Liver (tissue), 9 donors: ENCODE results near the gene PRR5L. TPM values are rescaled to one million over a fixed set of nuclear protein-coding genes. Genes with fewer than 3 reads are reported as not detected.

Experiments
- DNase-seq: peaks from one replicate; pipeline ENCODE4 v3.0.0-alpha.2; 2017; ENCODE audit warnings: low spot score
- H3K27ac ChIP-seq, 2 donors: one replicate each; pipeline ENCODE4 v1.7.0; 2013; ENCODE audit warnings: inconsistent platforms in 2 of 2, low read length in 2 of 2, control low read depth in 1 of 2, low read depth in 1 of 2, mild to moderate bottlenecking in 1 of 2
- H3K27me3 ChIP-seq, 4 donors: one replicate each; pipeline versions ENCODE4 v1.6.1 to v1.7.0; 2013; ENCODE audit warnings: low read length in 3 of 4, inconsistent platforms in 1 of 4, mild to moderate bottlenecking in 1 of 4, moderate library complexity in 1 of 4; ENCODE audit not compliant: control insufficient read depth in 4 of 4, insufficient read depth in 4 of 4
- H3K36me3 ChIP-seq, 4 donors: one replicate each; pipeline versions ENCODE4 v1.6.1 to v1.7.0; 2013; ENCODE audit warnings: low read length in 3 of 4, mild to moderate bottlenecking in 3 of 4, low read depth in 1 of 4, moderate library complexity in 1 of 4; ENCODE audit not compliant: control insufficient read depth in 4 of 4, insufficient read depth in 3 of 4
- H3K4me1 ChIP-seq, 4 donors: one replicate each; pipeline versions ENCODE4 v1.6.1 to v1.7.0; 2013; ENCODE audit warnings: low read length in 3 of 4, mild to moderate bottlenecking in 3 of 4, moderate library complexity in 1 of 4; ENCODE audit not compliant: control insufficient read depth in 4 of 4, insufficient read depth in 4 of 4
- H3K4me3 ChIP-seq, 3 donors: one replicate each; pipeline versions ENCODE4 v1.6.1 to v1.7.0; 2013; ENCODE audit warnings: low read length in 3 of 3, control low read depth in 1 of 3, low read depth in 1 of 3, mild to moderate bottlenecking in 1 of 3
- H3K9ac ChIP-seq, 2 donors: one replicate each; pipeline ENCODE4 v1.7.0; 2013; ENCODE audit warnings: low read length in 2 of 2, mild to moderate bottlenecking in 2 of 2, moderate library complexity in 2 of 2, control low read depth in 1 of 2, low read depth in 1 of 2
- H3K9me3 ChIP-seq, 4 donors: one replicate each; pipeline versions ENCODE4 v1.6.1 to v1.7.0; 2013; ENCODE audit warnings: low read length in 3 of 4; ENCODE audit not compliant: control insufficient read depth in 4 of 4
- ATF3 ChIP-seq: IDR thresholded peaks from 2 replicates; pipeline ENCODE4 v1.6.1; 2016; ENCODE audit warnings: antibody characterized with exemption
- CTCF ChIP-seq: fragments of 150-350 bp; IDR thresholded peaks from 2 replicates; pipeline ENCODE4 v1.5.1; 2017; ENCODE audit warnings: improper control_type of control experiment, low read depth, low read length; ENCODE audit not compliant: missing input control
- EGR1 ChIP-seq, 2 donors: IDR thresholded peaks; 2 replicates each; pipeline ENCODE4 v1.6.1; 2016 to 2018; ENCODE audit warnings: antibody characterized with exemption in 2 of 2, low read depth in 2 of 2
- FOXA1 ChIP-seq: IDR thresholded peaks from 2 replicates; pipeline ENCODE4 v1.6.1; 2016; ENCODE audit warnings: antibody characterized with exemption
- FOXA2 ChIP-seq: IDR thresholded peaks from 2 replicates; pipeline ENCODE4 v1.6.1; 2016; ENCODE audit warnings: antibody characterized with exemption
- GABPA ChIP-seq, 2 donors: IDR thresholded peaks in 1 of 2; conservative IDR thresholded peaks in 1 of 2; 2 replicates each; pipeline ENCODE4 v1.6.1; 2016; ENCODE audit warnings: antibody characterized with exemption in 2 of 2, mild to moderate bottlenecking in 1 of 2, moderate library complexity in 1 of 2
- JUND ChIP-seq, 2 donors: IDR thresholded peaks; 2 replicates each; pipeline ENCODE4 v1.6.1; 2016; ENCODE audit warnings: antibody characterized with exemption in 2 of 2
- MAX ChIP-seq: IDR thresholded peaks from 2 replicates; pipeline ENCODE4 v1.6.1; 2016; ENCODE audit warnings: antibody characterized with exemption
- RAD21 ChIP-seq, 2 donors: IDR thresholded peaks; 2 replicates each; pipeline ENCODE4 v1.6.1; 2016; ENCODE audit warnings: antibody characterized with exemption in 2 of 2, mild to moderate bottlenecking in 2 of 2
- REST ChIP-seq: IDR thresholded peaks from 2 replicates; pipeline ENCODE4 v1.6.1; 2016; ENCODE audit warnings: antibody characterized with exemption, mild to moderate bottlenecking
- RXRA ChIP-seq, 2 donors: IDR thresholded peaks; 2 replicates each; pipeline ENCODE4 v1.6.1; 2017 to 2018; ENCODE audit warnings: antibody characterized with exemption in 2 of 2, mild to moderate bottlenecking in 1 of 2
- SP1 ChIP-seq: IDR thresholded peaks from 2 replicates; pipeline ENCODE4 v1.6.1; 2018; ENCODE audit warnings: antibody characterized with exemption, mild to moderate bottlenecking
- TAF1 ChIP-seq: conservative IDR thresholded peaks from 2 replicates; pipeline ENCODE4 v1.6.1; 2016; ENCODE audit warnings: antibody characterized with exemption, mild to moderate bottlenecking
- YY1 ChIP-seq: IDR thresholded peaks from 2 replicates; pipeline ENCODE4 v1.6.1; 2016; ENCODE audit warnings: antibody characterized with exemption, mild to moderate bottlenecking
- ZBTB33 ChIP-seq: IDR thresholded peaks from 2 replicates; pipeline ENCODE4 v1.6.1; 2016; ENCODE audit warnings: antibody characterized with exemption
- WGBS: extraction: QIAGEN DNeasy Blood & Tissue Kit; methylation state at CpG from one replicate; pipeline ENCODE4 v1.1.7; 2013; 5-methylcytosine and 5-hydroxymethylcytosine counted together
- polyA plus RNA-seq, 2 donors: library from polyadenylated mRNA; stranded (reverse) in 1 of 2; unstranded in 1 of 2; fragments of 200-250 nt in 1 of 2; fragments of >200 nt in 1 of 2; fragmentation: Nextera tagmentation in 1 of 2; extraction: Ambion mirVana in 1 of 2; gene quantifications; one replicate each; pipeline versions ENCODE4 v1.2.1 to v1.2.3, GENCODE V29; 2013 to 2015
- total RNA-seq, 2 donors: library from RNA; depleted of rRNA; stranded (reverse); fragments of >200 nt; gene quantifications; one replicate each; pipeline ENCODE4 v1.2.3, GENCODE V29; 2014
- donor health status: healthy.
- donor health status: healthy.
- donor health status: healthy.
- donor health status: healthy.
- donor health status: healthy.

The PRR5L gene
- total and polyA plus RNA-seq, 4 donors = 1.2 to 8.5 (median 4.5) TPM

GRCh38 chr11:36462321-36462720 lies 166.2 kb downstream of the PRR5L start:
- Histone ChIP-seq H3K9me3 (no peaks in the 10 kb centered on the region), H3K36me3 (no peaks in the 10 kb centered on the region), H3K4me1 (no peaks in the 10 kb centered on the region), H3K27ac (no peak overlapping the region), H3K27me3 (no peaks in the 10 kb centered on the region), H3K9ac (no peak overlapping the region), H3K4me3 (no peak overlapping the region)
- DNase-seq = no peak
- WGBS = 96% methylated on average over 15 of the region's 15 CpGs
- TF ChIP-seq YY1 = no peak
- no peak for TF ChIP-seq RAD21 (IDR thresholded peaks at IDR 0.05)
- TF ChIP-seq FOXA2 = no peak
- TF ChIP-seq JUND (IDR thresholded peaks at IDR 0.05) = no peak

GRCh38 chr11:36463781-36464180 lies 167.7 kb downstream of the PRR5L start:
- Histone ChIP-seq H3K4me3 (no peak overlapping the region), H3K9ac (no peak overlapping the region), H3K27ac (no peak overlapping the region), H3K4me1 (no peaks in the 10 kb centered on the region), H3K36me3 (no peaks in the 10 kb centered on the region), H3K9me3 (no peaks in the 10 kb centered on the region), H3K27me3 (no peaks in the 10 kb centered on the region)
- DNase-seq = no peak
- WGBS = 66% methylated on average over 3 of the region's 3 CpGs
- TF ChIP-seq RAD21 (IDR thresholded peaks at IDR 0.05) (no peak), FOXA1 (no peak), JUND (IDR thresholded peaks at IDR 0.05) (no peak), TAF1 (no peak)

GRCh38 chr11:36464720-36465119 lies 168.6 kb downstream of the PRR5L start:
- H3K27me3 ChIP-seq = no peaks in the 10 kb centered on the region
- no peaks in the 10 kb centered on the region for H3K9me3 ChIP-seq
- WGBS = 74% methylated on average over 3 of the region's 3 CpGs
- no peak overlapping the region for H3K9ac ChIP-seq
- TF ChIP-seq GABPA (IDR thresholded peaks at IDR 0.05 in 1 of 2, conservative IDR thresholded peaks at IDR 0.05 in 1 of 2) (no peak), CTCF (no peak), RAD21 (IDR thresholded peaks at IDR 0.05) (no peak), JUND (IDR thresholded peaks at IDR 0.05) (no peak), REST (no peak), RXRA (IDR thresholded peaks at IDR 0.05) (no peak), FOXA1 (no peak), MAX (no peak), ATF3 (no peak), ZBTB33 (no peak), FOXA2 (no peak), EGR1 (IDR thresholded peaks at IDR 0.05; ENCODE audit: low read depth in 2 of 2) (no peak), SP1 (no peak)
- H3K4me1 ChIP-seq = no peaks in the 10 kb centered on the region
- H3K36me3 ChIP-seq = no peaks in the 10 kb centered on the region
- H3K4me3 ChIP-seq = no peak overlapping the region
- no peak for DNase-seq
- no peak overlapping the region for H3K27ac ChIP-seq
